ENCODE results near the gene MUC5B.

MUC5B gene

GRCh38 chr11:1277936-1278512, 55.2 kb downstream of the MUC5B start:
- TF ChIP-seq REST (IDR thresholded peaks at IDR 0.05; ENCODE audit: insufficient read depth in 1 of 2, low read depth in 2 of 2, low read length in 2 of 2) (no peak), POLR2AphosphoS5 (IDR thresholded peaks at IDR 0.05; ENCODE audit: low read depth, low read length) (no peak), TAF1 (IDR thresholded peaks at IDR 0.05; ENCODE audit: borderline replicate concordance, insufficient read depth, low read length) (no peak), SIN3A (IDR thresholded peaks at IDR 0.05; ENCODE audit: borderline replicate concordance, insufficient read depth, low read length) (no peak), FOXP2 (optimal IDR thresholded peaks at IDR 0.05; ENCODE audit: borderline replicate concordance, extremely low read depth, extremely low read length, insufficient read depth) (no peak)

DNA sequence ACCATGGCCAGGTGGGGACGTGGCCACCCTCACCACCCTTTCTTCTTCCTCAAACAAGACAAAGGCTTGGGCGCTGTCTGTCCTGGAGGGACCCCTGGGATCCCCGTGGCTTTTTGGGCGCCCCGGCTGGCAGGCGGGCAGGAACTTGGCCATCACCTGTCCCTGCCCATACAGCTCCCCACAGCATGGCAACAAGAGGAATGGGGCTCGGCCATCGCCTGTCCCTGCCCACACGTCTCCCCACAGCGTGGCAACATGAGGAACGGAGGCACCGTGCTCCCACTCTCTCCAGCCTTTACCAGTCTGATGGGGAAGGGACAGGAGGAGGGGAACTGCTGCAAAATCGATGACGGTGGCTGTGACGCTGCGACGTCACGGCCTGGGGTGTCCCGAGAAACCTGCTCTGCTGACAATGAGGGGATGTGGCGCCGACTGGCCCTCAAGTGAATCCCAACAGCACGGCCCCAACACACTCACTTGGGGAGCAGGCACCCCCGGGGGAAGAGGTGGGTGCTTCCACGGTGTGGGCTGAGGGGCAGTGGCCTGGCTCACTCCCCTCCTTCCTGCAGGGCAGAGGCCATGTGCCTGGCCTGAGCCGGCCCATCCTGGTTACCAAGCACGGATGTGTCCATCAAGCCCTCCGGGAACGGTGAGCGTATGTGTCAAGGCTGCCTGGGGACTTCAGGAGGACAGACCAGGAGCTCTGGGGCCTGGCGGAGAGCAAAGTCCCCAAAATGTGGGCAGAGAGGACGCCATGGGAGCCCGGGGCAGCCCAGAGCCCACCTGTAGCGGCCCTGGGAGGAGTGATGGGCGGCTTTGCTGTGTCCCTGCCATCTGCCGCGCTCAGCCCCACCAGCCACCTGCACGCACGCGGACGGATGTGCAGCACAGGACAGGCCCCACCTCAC, 56.2 kb downstream of the MUC5B start:
- TF ChIP-seq TAF1 (IDR thresholded peaks at IDR 0.05; ENCODE audit: borderline replicate concordance, insufficient read depth, low read length) (no peak), POLR2AphosphoS5 (IDR thresholded peaks at IDR 0.05; ENCODE audit: low read depth, low read length) (no peak), FOXP2 (optimal IDR thresholded peaks at IDR 0.05; ENCODE audit: borderline replicate concordance, extremely low read depth, extremely low read length, insufficient read depth) (no peak), SIN3A (IDR thresholded peaks at IDR 0.05; ENCODE audit: borderline replicate concordance, insufficient read depth, low read length) (no peak), REST (IDR thresholded peaks at IDR 0.05; ENCODE audit: insufficient read depth in 1 of 2, low read depth in 2 of 2, low read length in 2 of 2) (no peak)

DNA sequence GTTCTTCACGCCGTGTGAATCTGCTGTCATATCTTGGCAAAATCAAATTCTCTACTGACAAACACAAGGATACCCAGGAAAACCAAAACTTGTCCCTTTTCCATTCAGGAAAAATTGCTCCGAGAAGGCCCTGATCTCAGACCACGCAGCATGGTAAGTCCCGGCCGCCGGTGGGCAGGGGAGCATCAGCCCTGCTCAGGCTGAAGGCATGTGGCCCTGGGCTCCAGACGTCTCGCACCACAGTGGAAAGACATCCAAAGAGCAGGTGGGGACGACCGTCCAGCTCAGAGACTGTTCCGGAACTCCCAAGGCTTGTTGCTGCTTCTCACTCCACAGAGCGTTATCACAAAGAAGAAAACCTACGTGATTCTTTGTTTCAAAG, 56.8 kb downstream of the MUC5B start:
- TF ChIP-seq SIN3A (IDR thresholded peaks at IDR 0.05; ENCODE audit: borderline replicate concordance, insufficient read depth, low read length) (no peak), TAF1 (IDR thresholded peaks at IDR 0.05; ENCODE audit: borderline replicate concordance, insufficient read depth, low read length) (no peak), POLR2AphosphoS5 (IDR thresholded peaks at IDR 0.05; ENCODE audit: low read depth, low read length) (no peak), FOXP2 (optimal IDR thresholded peaks at IDR 0.05; ENCODE audit: borderline replicate concordance, extremely low read depth, extremely low read length, insufficient read depth) (no peak), REST (IDR thresholded peaks at IDR 0.05; ENCODE audit: insufficient read depth in 1 of 2, low read depth in 2 of 2, low read length in 2 of 2) (no peak)

- TF ChIP-seq REST (IDR thresholded peaks at IDR 0.05; ENCODE audit: insufficient read depth in 1 of 2, low read depth in 2 of 2, low read length in 2 of 2) (no peak), TAF1 (IDR thresholded peaks at IDR 0.05; ENCODE audit: borderline replicate concordance, insufficient read depth, low read length) (no peak), POLR2AphosphoS5 (IDR thresholded peaks at IDR 0.05; ENCODE audit: low read depth, low read length) (no peak), FOXP2 (optimal IDR thresholded peaks at IDR 0.05; ENCODE audit: borderline replicate concordance, extremely low read depth, extremely low read length, insufficient read depth) (no peak), SIN3A (IDR thresholded peaks at IDR 0.05; ENCODE audit: borderline replicate concordance, insufficient read depth, low read length) (no peak)
Observed at GRCh38 chr11:1280116-1281035, 57.5 kb downstream of the MUC5B start.
